GM21717 (cell line): Measurements from ENCODE around the gene TTK.
A peak's percentile ranks its signal among the peaks of the same experiment; 100 is the strongest.

Experiments used
- ATAC-seq: cut with Tn5 transposase; IDR thresholded peaks from one replicate; pipeline ENCODE4 v1.9.1; 2021; ENCODE audit warnings: mild to moderate bottlenecking, moderate library complexity; ENCODE audit not compliant: unreplicated experiment

TTK gene

DNA sequence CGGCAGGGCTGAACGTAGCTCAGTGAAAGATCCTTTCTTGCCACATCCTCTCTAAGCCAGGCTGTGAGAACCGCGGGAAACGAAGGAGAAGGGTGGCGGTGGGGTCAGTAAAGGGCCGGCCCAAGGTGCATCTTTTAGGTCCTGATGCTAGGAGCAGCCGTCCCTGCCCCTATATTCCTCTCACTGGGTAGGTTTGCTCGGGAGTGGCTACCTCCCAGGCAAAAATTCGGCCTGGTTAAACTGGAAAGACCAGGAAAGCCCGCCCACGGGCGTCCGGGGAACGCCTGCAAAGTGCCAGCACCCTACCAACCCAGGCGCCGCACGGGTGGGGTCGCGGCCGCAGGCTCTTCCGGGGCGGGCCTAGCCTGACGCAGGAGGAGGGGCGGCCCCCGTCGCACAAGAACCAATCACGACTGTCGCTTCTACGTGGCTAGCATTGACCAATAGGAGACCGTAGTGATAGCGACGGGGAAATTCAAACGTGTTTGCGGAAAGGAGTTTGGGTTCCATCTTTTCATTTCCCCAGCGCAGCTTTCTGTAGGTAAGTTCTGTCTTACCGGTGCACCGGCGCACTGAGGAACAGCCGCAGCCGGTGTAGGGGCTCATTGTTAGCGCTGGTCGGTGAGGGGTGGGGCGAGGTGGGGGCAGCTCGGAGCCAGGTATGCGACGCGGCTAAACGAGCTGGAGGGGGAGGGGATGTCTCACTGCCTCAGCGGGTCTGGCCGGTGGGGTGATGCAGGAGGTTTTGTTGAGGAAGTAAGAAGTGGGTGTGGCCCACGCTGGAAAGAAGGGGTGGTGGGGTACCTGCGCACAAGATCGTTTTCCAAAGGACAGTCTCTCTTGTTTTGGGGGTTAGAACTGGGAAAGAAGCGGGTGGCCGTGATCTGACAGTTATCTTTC, at the start of gene TTK:
Gene TTK, plus strand, starts transcription at position 477 of the 900 bp plus-strand sequence. CDS start 1,195 bp downstream, outside the sequence.
- peak; percentile 100 for ATAC-seq

DNA sequence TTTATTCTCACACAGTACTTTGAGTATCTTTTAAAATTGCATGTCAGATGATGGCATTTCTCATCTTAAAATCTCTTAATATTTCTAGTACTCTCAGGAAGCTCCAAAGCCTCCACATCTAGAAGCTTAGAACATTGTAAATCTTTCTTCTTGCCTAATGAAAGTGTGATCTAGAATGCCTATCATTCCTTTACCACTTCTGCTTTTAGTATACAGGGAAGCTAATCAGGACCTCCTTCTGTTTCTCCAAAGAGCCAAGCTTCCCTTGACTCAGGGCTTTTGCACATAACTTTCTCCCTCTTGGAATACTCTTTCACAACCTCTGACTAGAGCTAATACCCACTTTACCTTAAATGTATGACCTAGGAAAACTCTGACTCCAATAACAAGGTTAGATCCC, 49.6 kb upstream of the TTK start:
- no peak for ATAC-seq

DNA sequence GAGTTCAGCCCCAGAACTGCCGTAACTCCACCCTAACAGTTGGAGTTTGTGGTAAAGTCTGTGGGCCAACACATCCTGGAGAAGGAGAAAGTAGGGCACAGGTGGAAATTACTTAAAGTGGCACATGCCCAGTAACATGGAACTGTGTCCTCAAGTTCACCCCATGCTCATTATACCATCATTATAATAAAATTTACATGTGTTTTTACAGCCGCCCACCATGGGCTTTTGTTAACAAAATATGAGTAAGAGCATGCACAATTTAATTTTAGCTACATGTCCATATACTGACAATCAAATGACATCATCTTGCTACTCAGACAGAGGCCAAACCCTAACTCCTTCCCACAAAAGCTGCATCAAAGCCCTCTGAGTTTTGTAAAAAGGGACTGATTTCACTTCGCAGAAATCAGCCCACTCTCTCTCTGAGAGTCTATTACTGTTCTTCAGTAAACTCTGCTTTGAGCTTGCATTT, 39.8 kb upstream of the TTK start:
- no peak for ATAC-seq

DNA sequence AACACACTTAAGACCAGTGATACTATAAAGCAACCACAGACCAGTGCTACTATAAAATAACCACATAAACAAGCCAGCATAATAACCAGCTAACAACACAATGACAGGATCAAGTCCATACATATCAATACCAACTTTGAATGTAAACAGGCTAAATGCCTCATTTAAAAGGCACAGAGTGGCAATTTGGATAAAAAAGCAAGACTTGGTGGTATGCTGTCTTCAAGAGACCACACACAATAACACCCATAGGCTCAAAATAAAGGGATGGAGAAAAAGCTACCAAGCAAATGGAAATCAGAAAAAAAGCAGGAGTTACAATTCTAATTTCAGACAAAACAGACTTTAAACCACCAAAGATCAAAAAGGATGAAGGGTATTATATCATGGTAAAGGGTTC, 37.3 kb upstream of the TTK start:
- ATAC-seq = no peak

DNA sequence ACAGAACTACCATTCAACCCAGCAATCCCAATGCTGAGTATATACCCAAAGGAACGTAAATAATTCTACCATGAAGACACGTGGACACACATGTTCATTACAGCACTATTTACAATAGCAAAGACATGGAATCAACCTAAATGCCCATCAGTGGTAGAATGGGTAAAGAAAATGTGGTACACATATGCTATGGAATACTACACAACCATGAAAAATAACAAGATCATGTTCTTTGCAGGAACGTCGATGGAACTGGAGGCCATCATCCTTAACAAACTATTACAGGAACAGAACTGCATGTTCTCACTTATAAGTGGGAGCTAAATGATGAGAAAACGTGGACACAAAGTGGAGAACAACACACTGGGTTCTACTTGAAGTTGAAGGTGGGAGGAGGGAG, 34.7 kb upstream of the TTK start:
- no peak for ATAC-seq

DNA sequence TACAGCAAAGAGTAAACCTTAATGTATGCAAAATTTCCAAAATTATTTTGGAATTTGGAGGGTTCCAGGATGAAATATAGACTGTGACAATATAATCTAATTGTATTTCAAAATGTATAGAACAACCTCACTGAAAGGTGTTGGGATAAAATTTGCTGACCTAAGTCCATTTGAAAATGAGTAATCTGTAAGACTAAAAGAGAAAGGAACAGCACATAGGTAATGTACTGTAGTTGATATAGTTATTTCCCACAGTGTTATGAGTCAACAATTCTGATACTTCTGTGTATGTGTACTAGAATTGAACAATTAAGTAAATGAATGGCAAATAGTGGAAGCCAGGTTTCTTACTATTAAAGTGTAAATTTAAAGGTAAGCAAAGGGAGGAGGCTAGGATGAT, 33.3 kb upstream of the TTK start:
- ATAC-seq = no peak

DNA sequence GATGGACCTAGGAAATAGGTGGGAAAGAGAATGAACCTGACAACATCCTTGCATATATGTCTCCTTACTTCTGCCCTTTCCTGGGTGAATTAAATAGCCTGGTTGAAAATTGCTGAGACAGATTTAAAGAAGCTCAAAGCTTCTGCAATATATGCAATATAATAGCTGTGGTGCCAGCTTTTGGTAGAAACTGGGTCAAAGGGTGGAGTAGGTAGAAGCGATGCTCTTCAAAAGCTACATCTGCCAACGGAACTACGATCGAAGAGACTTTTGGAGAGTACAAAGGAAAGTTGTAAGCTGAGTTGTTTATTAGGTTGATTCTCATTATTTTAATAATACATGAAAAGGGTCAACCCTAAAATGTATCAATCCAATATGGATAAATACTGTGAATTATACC, 22.8 kb upstream of the TTK start:
- ATAC-seq = no peak

DNA sequence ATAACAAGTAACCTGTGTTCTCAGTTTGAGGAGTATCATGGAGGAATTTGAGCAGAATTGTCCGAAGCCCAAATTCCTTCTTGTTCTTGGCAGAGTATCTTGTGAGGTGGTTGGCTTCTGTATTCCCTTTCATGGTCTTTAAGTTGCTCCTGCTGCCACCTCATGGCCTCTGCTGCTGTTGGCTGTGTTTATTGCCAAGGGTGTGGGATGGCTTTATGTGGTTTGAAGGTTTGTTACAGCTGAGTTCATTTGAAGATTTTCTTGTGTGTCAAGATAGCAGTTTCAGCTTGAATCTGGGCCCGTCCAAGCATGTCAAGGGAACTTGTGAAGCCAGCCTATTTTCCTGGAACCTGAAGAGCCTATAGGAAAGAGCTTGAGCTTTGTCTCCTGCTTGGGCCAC, 20.2 kb upstream of the TTK start:
- ATAC-seq = no peak

DNA sequence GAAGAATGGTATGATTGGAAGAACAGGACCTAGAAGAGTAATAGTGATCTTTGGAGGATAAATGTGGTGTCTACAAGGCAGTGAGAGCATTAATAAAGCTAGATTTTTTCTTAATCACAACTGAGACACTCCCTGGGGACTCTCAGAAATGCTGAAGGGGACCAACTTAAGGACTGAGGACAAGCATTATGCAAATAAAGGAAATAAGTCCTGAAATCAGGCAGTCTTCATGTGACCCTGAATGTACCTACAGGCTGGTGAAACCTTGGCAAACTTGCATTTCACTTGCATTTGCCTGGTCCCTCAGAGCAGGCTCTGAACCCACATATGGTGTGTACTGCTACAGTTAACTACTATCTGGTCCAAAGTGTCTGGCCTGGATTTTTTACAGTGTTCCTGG, 19.3 kb upstream of the TTK start:
- no peak for ATAC-seq

DNA sequence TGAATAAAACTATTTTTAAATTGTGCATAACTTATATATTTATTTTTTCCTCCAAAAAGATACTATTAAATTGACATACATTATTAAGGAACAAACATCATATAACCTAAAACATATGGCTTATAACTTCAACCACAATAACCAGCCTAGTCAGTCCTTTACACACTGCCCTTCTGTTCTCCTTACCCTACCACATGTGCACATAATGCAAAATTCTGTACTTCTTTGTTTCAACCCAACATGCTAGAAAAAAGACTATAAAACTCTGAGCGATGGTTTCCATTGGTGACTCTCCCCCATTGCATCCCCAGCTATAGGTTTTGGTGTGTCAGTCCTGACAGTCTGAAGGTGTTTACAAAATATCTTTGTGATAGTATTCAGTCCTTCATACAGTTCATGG, 14.8 kb upstream of the TTK start:
- ATAC-seq = no peak

DNA sequence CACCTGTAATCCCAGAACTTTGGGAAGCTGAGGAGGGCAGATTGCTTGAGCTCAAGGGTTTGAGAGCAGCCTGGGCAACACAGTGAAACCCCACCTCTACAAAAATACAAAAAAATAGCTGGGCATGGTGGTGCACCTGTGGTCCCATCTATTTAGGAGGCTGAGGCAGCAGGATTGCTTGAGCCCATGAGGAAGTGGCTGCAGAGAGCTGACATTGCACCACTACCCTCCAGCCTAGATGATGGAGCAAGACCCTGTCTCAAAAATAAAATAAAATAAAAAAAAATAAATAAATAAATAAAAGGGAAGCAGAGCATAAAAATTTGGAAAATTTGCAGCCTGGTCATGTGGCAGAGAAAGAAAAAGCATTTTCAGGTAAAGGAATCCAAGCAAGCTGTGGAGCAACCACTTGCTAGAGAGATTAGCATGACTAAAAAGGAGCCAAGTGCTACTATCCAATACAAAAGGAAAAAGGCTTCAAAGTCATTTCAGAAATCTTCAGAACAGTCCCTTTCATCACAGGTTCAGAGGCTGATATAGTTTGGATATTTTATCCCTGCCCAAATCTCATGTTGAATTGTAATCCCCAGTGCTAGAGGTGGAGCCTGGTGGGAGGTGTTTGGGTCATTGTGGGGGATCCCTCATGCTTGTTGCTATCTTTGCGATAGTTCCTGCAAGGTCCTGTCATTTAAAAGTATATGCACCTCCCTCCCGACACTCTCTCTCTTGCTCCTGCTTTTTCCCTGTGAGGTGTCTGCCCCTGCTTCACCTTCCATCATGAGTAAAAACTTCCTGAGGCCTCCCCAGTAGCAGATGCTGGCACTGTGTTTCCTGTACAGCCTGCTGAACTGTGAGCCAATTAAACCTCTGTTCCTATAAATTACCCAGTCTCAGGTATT, 11.2 kb upstream of the TTK start:
- ATAC-seq = no peak

DNA sequence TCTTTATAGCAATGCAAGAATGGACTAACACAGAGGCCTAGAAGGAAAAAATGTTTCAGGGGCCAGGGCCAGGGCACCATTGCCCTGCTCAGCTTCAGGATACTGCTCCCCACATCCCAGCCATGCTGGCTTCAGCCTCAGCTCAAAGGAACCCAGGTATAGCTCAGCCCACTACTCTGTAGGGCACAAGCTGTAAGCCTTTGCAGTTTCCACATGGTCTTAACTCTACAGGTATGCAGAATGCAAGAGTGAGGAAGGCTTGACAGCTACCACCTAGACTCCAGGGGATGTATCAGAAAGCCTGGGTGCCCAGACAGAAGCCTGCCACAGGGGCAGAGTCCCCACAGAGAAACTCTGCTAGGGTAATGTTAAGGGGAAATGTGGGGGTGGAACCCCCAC, 10.5 kb upstream of the TTK start:
- no peak for ATAC-seq

DNA sequence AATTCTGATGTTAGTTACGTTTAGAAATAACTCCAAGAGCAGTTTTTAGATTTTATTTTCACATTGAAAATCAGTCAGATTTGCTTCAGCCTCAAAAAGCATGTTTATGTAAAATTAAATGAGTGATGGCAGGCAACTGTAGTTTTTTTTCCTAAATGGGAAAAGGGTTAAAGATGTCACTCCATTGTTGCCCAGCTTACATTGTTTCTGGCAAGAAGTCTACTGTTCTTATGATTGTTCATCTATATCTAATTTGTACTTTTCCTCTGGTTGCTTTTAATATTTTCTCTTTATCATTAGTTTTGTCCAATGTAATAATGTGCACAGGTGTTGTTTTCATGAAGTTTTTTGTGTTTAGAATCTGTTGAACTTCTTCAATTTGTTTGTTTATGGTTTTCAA, 6.7 kb upstream of the TTK start:
- no peak for ATAC-seq

DNA sequence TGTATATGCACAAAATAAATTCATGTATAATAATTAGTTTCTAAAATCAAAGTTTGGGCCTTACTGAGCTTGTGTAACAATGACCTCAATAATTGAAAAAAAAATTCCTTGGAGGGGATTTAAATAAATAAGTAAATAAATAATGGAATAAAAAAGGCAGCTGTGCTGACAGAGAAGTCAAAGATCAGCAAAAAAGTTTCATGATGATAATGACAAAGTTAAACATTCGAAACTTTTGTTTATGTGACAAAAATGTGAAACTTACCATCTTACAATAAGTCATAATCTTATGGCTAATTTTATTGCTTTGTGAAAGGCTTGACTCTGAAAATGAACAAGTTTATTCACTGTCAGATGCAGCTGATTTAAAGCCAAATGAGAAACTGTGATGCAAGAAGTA, 3.1 kb upstream of the TTK start:
- ATAC-seq = no peak

DNA sequence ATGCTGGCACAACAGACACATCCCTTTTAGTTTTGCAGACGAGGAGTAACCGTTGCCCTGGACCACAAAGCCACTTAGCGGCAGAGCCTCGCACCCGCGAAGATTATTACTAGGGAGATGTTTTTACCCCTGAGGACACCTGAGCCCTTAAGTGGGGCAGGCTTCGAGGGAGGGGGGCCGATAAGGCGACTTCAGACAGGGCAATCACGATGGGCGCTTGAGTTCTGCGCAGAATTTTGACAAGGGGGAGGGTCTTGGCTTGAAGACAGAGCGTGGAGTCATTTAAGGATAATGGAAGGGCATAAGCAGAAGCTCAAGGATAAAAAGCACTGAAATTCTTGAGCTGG, 650 bp upstream of the TTK start:
- peak; percentile 15 for ATAC-seq

DNA sequence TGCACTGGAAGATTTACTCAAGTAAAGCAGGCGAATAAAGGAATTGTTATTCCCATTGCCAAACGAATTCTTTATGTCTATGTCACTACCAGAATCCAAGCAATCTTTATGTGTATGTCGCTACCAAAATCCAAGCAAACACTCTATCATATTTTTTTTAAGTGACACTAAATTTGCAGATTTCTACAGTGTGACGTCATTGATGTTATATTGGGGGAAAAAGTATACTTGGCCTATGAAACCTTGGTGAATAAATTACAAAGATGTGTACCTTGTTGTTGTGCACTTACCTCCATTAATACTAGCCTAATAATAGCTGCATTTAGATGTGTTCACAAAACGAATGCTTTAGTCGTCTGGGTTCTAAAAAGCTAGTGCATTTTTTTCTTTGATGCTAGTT, 957 bp downstream of the TTK start:
- no peak for ATAC-seq

DNA sequence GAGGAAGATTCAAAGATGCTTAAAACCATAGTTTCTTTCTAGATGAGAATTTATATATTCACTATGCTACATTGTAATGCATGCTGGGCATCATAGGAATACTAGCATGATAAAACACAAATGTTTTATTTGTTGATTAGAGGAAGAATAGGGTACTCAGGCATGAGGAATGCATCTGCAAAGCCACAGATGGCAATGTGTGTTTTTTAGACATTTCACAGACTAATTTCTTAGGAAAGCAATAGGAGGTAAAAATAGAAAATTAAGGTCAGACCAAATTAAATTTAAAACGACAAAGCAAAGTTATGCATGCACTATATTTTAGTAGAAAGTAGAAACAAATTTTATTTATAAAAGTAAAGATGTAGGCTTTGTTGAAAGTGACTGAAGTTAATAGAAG, 2.1 kb downstream of the TTK start:
- ATAC-seq = no peak

DNA sequence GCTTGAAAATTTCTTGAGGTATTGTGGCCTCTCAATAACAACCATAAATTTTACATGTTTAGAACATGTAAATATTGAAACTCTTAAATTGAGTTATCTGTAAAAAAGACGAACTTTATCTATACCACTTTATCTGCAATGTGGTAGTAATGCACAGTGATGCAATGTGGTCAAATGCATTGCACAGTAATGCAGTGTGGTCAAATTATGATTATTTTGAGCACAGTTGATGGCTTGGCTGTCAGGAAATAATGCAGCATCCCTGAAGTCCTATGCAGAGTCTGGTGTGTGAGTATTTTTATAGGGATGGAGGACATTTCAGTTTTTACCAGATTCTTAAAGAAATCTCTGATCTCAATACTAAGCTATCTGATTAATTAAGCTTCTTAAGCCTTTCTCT, 5.1 kb downstream of the TTK start:
- ATAC-seq = no peak

DNA sequence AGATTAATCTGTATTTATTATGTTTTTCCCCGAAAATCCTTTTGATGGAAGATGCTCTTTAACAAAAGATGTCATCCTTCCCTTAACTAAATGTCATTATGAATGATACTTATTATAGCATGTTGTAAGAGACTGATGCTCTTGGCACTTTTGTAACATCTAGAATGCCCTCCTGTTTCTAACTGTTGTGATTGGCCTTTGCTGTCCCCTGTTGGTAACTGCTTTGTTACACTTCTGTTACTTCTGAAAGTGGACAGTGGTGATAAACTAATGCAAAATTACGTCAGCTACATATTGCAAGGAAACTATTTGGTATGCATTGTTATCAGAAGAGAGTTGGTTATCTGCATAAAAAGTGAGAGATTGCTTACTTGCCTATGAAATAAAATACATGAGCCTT, 5.8 kb downstream of the TTK start:
- ATAC-seq = no peak

DNA sequence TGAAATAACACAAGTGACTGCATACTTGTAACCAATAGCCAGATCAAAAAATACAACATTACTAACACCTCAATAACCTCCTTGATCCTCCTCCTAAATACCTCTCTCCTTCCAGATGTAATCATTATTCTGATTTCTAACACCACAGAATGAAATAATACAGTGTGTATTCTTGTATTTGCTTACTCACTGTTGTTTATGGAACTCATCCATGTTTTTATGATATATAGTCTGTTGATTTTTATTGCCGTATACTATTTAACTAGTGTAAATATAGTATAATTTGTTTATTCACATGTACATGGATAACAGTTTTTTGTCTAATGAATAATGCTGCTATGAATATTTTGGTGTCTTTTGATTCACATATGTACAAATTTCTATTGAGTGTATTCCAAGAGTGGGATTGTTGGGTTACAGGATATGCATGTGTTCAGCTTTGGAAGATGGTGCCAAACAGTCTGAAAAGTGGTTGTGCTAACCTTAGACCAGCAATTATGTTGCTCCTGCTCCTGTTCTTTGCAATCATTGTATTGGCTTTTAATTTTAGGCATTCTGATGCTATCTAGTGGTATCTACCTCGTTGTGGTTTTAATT, 11.5 kb downstream of the TTK start:
- ATAC-seq = no peak

DNA sequence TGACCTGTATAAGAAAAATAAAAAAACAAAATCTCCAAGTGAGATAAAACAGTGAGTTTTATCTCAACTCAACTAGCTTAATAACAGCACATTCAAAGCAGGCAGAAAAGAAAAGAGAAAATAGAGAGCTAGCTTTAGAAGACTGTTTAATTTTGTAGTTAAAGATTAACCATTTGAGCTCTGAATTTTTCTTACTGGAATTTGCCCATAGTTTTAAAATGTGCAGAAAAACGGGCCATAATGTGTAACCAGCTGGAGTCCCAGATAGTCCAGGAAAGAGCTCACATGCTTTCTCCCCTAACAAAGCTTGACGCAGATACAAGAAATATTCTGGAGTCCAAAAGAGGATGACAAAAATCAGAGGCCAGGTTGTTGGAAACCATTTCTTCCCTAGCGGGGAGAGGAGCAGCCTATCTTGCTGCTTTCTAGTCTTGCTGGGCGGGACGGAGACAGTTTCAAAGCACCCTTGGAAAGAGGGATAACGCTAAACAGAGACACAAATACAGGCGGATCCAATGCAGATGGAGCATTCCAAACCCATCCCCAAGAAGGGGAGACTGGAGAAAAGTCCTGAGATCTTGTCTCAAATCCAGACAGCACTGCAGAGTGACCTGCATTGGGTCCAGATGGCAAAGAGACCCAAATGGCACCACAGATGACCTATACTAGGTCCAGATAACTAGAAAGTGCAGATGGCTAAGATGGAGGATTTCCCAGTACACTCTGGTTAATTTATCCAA, 16.1 kb downstream of the TTK start:
- no peak for ATAC-seq
